Measurements from ENCODE around the gene TNS1. TPM values are rescaled to one million over a fixed set of nuclear protein-coding genes. Genes with fewer than 3 reads are reported as not detected.

Gene TNS1
- total RNA-seq, 1 donor from 2014 or later: 7.9 TPM

DNA sequence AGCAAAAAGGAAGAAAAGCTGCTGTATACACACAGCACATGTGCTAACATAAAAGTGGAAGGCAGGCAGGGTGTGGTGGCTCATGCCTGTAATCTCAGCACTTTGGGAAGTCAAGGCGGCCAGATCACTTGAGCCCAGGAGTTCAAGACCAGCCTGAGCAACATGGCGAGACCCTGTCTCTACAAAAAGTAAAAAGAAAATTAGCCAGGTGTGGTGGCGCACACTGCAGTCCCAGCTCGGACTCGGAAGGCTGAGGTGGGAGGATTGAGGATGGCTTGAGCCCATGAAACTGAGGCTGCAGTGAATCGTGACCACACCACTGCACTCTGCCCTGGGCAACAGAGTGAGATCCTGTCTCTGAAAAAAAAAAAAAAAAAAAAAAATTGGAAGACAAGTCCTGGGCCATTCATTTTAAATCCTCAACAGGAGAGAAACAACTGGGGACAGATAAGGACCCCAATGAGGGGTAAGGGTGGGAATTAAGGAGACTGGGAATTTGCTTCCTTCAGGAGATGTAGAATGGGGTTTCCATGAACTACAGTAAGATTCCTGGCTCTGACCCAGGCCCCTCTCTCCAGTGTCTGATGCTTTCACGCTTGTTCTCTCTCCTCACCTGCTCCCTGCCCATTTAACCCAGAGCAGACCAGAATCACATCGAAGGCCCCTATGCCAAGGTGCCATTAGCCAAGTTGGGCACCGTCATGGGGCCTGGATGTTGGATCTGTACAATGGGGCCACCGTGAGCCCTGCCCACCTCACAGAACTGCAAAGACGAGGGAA, 29.6 kb downstream of the TNS1 start:
- Mint-ChIP-seq H3K4me3 (ENCODE audit: low read depth) (no peak overlapping the region), H3K36me3 (ENCODE audit: insufficient read depth) (no peaks in the 10 kb centered on the region), H3K4me1 (ENCODE audit: low read depth) (no peaks in the 10 kb centered on the region), H3K9me3 (ENCODE audit: low read depth) (peaks cover 3% of the 10 kb centered on the region), H3K27ac (no peak overlapping the region), H3K27me3 (peaks cover 3% of the 10 kb centered on the region)
- no peak for DNase-seq (ENCODE audit: low spot score, unreplicated experiment)
- TF ChIP-seq, protein P1, sequence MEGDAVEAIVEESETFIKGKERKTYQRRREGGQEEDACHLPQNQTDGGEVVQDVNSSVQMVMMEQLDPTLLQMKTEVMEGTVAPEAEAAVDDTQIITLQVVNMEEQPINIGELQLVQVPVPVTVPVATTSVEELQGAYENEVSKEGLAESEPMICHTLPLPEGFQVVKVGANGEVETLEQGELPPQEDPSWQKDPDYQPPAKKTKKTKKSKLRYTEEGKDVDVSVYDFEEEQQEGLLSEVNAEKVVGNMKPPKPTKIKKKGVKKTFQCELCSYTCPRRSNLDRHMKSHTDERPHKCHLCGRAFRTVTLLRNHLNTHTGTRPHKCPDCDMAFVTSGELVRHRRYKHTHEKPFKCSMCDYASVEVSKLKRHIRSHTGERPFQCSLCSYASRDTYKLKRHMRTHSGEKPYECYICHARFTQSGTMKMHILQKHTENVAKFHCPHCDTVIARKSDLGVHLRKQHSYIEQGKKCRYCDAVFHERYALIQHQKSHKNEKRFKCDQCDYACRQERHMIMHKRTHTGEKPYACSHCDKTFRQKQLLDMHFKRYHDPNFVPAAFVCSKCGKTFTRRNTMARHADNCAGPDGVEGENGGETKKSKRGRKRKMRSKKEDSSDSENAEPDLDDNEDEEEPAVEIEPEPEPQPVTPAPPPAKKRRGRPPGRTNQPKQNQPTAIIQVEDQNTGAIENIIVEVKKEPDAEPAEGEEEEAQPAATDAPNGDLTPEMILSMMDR (IDR thresholded peaks at IDR 0.05; ENCODE audit: unreplicated experiment): no peak

DNA sequence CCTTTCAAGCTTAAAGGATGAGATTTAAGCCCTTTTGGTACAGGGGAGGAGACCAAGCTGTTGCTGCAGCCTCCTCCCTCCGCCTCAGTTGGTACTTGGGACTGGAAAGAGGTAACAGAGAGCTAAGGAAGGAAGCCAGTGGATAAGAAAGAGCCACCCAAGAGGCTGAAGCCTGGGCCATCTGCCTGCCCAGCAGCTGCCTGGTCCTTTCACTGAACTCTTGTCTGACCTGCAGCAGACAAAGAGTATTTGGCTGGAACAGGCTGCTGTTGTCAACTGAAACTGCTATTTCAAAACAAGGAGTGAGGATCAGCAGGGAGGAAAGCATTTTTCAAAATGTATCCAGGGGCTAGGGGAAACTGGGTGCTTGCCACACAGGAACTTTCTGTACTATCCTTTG, 30.3 kb downstream of the TNS1 start:
- TF ChIP-seq, protein P1 (IDR thresholded peaks at IDR 0.05; ENCODE audit: unreplicated experiment): no peak
- H3K4me1 Mint-ChIP-seq (ENCODE audit: low read depth): no peaks in the 10 kb centered on the region
- DNase-seq (ENCODE audit: low spot score, unreplicated experiment): no peak
- H3K27me3 Mint-ChIP-seq: peaks cover 3% of the 10 kb centered on the region
- peaks cover 3% of the 10 kb centered on the region for H3K9me3 Mint-ChIP-seq (ENCODE audit: low read depth)
- no peak overlapping the region for H3K27ac Mint-ChIP-seq
- H3K4me3 Mint-ChIP-seq (ENCODE audit: low read depth): no peak overlapping the region
- no peaks in the 10 kb centered on the region for H3K36me3 Mint-ChIP-seq (ENCODE audit: insufficient read depth)

DNA sequence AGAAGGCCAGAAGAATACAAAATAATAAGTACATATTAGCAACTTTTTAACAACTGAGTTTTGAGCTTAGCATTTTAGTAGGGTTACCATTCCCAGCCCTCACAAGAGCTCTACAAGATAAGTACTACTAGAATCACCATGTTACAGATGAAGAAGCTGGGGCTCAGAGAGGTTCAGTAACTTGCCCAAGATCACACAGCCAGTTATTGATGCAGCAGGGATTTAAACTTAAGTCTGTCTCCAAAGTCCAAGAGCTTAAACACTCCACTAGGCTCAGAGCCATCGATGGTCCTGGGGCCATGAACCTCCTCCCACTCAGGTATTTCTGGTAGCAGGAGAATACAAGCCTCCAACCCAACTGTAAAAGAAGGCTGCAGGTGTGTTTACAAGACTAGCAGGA, 30.8 kb downstream of the TNS1 start:
- H3K4me1 Mint-ChIP-seq (ENCODE audit: low read depth): no peaks in the 10 kb centered on the region
- DNase-seq (ENCODE audit: low spot score, unreplicated experiment): no peak
- H3K9me3 Mint-ChIP-seq (ENCODE audit: low read depth): peaks cover 3% of the 10 kb centered on the region
- TF ChIP-seq, protein P1 (IDR thresholded peaks at IDR 0.05; ENCODE audit: unreplicated experiment): no peak
- H3K27ac Mint-ChIP-seq: no peak overlapping the region
- no peaks in the 10 kb centered on the region for H3K36me3 Mint-ChIP-seq (ENCODE audit: insufficient read depth)
- H3K27me3 Mint-ChIP-seq: peaks cover 3% of the 10 kb centered on the region
- no peak overlapping the region for H3K4me3 Mint-ChIP-seq (ENCODE audit: low read depth)

DNA sequence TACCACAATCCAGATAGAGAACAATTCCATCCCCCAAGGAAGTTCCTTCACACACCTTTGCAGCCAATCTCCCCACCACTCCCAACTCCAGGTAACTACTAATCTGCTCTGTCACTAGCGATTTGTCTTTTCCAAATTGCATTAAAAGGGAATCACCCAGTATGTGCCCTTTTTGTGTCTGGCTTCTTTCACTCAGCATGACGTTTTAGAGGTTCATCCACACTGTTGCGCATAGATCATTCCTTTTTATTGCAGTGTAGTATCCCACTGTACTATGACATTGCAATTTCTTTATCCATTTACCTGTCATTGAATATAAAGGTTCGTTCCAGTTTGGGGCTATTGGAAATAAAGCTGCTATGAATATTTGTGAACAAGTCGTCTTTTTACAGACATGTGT, 31.6 kb downstream of the TNS1 start:
- Mint-ChIP-seq H3K4me1 (ENCODE audit: low read depth) (no peaks in the 10 kb centered on the region), H3K27me3 (peaks cover 3% of the 10 kb centered on the region), H3K27ac (no peak overlapping the region), H3K9me3 (ENCODE audit: low read depth) (peaks cover 3% of the 10 kb centered on the region), H3K36me3 (ENCODE audit: insufficient read depth) (no peaks in the 10 kb centered on the region), H3K4me3 (ENCODE audit: low read depth) (no peak overlapping the region)
- no peak for DNase-seq (ENCODE audit: low spot score, unreplicated experiment)
- TF ChIP-seq, protein P1 (IDR thresholded peaks at IDR 0.05; ENCODE audit: unreplicated experiment): no peak

DNA sequence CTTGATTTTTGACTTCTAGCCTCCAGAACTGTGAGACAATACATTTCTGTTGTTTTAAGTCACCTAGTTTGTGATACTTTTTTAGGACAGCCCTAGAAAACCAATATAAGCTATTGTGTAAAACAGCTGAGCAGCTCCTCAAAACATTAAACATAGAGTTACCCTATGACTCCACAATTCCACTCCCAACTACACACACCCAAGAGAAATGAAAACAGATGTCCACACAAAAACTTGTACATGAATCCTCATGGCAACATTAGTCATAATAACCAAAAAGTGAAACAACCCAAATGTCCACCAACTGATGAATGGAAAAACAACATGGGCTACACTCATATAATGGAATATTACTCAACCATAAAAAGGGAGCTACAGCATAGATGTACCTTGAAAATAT, 32.6 kb downstream of the TNS1 start:
- H3K36me3 Mint-ChIP-seq (ENCODE audit: insufficient read depth): no peaks in the 10 kb centered on the region
- no peak overlapping the region for H3K4me3 Mint-ChIP-seq (ENCODE audit: low read depth)
- H3K4me1 Mint-ChIP-seq (ENCODE audit: low read depth): peaks cover 5% of the 10 kb centered on the region
- H3K27me3 Mint-ChIP-seq: peaks cover 3% of the 10 kb centered on the region
- TF ChIP-seq, protein P1 (IDR thresholded peaks at IDR 0.05; ENCODE audit: unreplicated experiment): no peak
- H3K9me3 Mint-ChIP-seq (ENCODE audit: low read depth): peaks cover 3% of the 10 kb centered on the region
- H3K27ac Mint-ChIP-seq: no peak overlapping the region
- no peak for DNase-seq (ENCODE audit: low spot score, unreplicated experiment)
